OCI-LY3 (cell line): Measurements from ENCODE around the gene CAMK1G.

ENCODE experiments used
- H2AFZ ChIP-seq: fragments of 200-600, 300-600 bp; shearing (Covaris generic); 2 replicates; pipeline ENCODE4 v1.6.0; 2014; ENCODE audit warnings: antibody characterized with exemption, low read depth, low read length
- H3K27ac ChIP-seq: fragments of 200-600, 300-600 bp; sonication (generic); 2 replicates; pipeline ENCODE4 v1.5.1; 2014; ENCODE audit warnings: mild to moderate bottlenecking, low read length, moderate library complexity, mixed read lengths
- H3K27me3 ChIP-seq: fragments of 200-600, 300-600 bp; sonication (generic); 2 replicates; pipeline ENCODE4 v1.6.1; 2014; ENCODE audit warnings: low read depth, low read length, mixed read lengths
- H3K36me3 ChIP-seq: fragments of 200-600, 300-600 bp; sonication (generic); replicated peaks from 2 replicates; pipeline ENCODE3; 2014; ENCODE audit warnings: low read depth, low read length, mixed read lengths
- H3K4me1 ChIP-seq: fragments of 300-600, 200-600 bp; sonication (generic); 2 replicates; pipeline ENCODE4 v1.6.1; 2014; ENCODE audit warnings: low read length, mixed read lengths
- H3K4me2 ChIP-seq: fragments of 200-600, 300-600 bp; sonication (generic); 2 replicates; pipeline ENCODE4 v1.6.1; 2014; ENCODE audit warnings: low read length, mixed read lengths
- H3K4me3 ChIP-seq: fragments of 300-600, 200-600 bp; sonication (generic); 2 replicates; pipeline ENCODE4 v1.5.1; 2014; ENCODE audit warnings: antibody characterized with exemption, mild to moderate bottlenecking, low read length, moderate library complexity
- H3K79me2 ChIP-seq: fragments of 300-600, 200-600 bp; shearing (Covaris generic); 2 replicates; pipeline ENCODE4 v1.6.1; 2014; ENCODE audit warnings: mild to moderate bottlenecking, low read length, mixed read lengths
- H3K9ac ChIP-seq: fragments of 300-600, 200-600 bp; shearing (Covaris generic); 2 replicates; pipeline ENCODE4 v1.6.0; 2014; ENCODE audit warnings: mild to moderate bottlenecking, low read length, moderate library complexity
- H3K9me3 ChIP-seq: fragments of 200-600, 300-600 bp; shearing (Covaris generic); 2 replicates; pipeline ENCODE4 v1.6.1; 2014; ENCODE audit warnings: low read length, mixed read lengths; ENCODE audit not compliant: insufficient read depth
- H4K20me1 ChIP-seq: fragments of 200-600, 300-600 bp; sonication (generic); 2 replicates; pipeline ENCODE4 v1.6.1; 2016; ENCODE audit warnings: low read length, mixed read lengths; ENCODE audit not compliant: insufficient read depth
- CTCF ChIP-seq: fragments of 200-600, 300-600 bp; sonication (generic); IDR thresholded peaks from 2 replicates; pipeline ENCODE4 v1.5.1; 2014; ENCODE audit warnings: antibody characterized with exemption, low read length, low read depth
- EZH2phosphoT487 ChIP-seq: fragments of 200-600 bp; shearing (Covaris generic); IDR thresholded peaks from 2 replicates; pipeline ENCODE4 v1.6.1; 2018; ENCODE audit warnings: antibody characterized with exemption, mixed run types, low read depth

The CAMK1G gene

GRCh38 chr1:209648346-209648745 lies 64.8 kb downstream of the CAMK1G start:
- no peaks in the 10 kb centered on the region for H3K27me3 ChIP-seq
- TF ChIP-seq CTCF (no peak), EZH2phosphoT487 (no peak)

DNA sequence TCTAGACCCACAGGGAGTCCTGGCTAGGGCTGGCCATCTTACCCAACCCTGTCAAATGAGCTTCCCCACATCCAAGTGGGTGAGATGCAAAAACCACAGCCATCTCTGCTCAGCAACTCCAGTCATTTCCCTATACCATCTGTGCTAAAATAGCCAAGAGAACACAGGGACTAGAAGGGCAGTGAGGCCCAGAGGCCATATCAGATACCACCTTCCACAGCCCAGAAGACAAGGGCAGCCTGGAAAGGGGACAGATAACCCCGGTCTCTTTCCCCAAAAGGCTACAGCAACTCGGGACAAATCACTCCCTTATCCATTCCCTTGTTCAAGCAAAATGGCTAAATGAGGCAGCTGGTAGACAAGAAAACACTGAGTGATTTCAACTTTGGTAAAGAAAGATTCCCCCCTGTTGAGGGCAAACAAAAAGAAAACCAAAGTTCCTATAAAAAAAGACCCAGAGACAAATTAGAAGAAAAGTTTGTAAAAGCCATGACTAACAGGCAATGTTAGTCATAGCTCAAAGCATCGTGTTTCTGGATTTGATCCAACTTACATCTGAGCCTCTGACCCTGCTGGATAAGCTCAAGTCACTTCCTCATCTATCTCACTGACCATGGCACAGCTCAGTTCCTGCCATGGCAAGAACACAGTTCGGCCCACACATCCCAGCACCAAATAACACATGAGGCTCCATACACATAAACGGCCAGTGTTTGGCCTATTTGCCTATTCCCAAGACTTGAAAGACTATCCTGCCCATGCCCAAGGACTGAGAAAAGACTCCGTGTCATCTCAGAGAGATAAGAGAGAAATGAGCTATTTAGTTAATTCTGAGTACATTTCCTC lies 65.6 kb downstream of the CAMK1G start:
- Histone ChIP-seq H3K4me1 (peaks cover 37% of the 10 kb centered on the region), H2AFZ (no peak overlapping the region), H3K4me3 (no peak overlapping the region), H3K9ac (no peak overlapping the region), H3K36me3 (no peaks in the 10 kb centered on the region), H3K4me2 (no peak overlapping the region), H3K9me3 (no peaks in the 10 kb centered on the region), H3K27ac (no peak overlapping the region), H4K20me1 (no peaks in the 10 kb centered on the region), H3K27me3 (no peaks in the 10 kb centered on the region), H3K79me2 (no peaks in the 10 kb centered on the region)
- TF ChIP-seq EZH2phosphoT487 (no peak), CTCF (no peak)

More at GRCh38 chr1:209648346-209648745, 64.8 kb downstream of the CAMK1G start:
- no peak overlapping the region for H2AFZ ChIP-seq
- H4K20me1 ChIP-seq: no peaks in the 10 kb centered on the region
- H3K36me3 ChIP-seq: no peaks in the 10 kb centered on the region
- H3K4me3 ChIP-seq: no peak overlapping the region
- H3K27ac ChIP-seq: no peak overlapping the region
- no peaks in the 10 kb centered on the region for H3K9me3 ChIP-seq
- H3K9ac ChIP-seq: no peak overlapping the region
- no peaks in the 10 kb centered on the region for H3K79me2 ChIP-seq
- peaks cover 29% of the 10 kb centered on the region for H3K4me1 ChIP-seq
- H3K4me2 ChIP-seq: no peak overlapping the region

DNA sequence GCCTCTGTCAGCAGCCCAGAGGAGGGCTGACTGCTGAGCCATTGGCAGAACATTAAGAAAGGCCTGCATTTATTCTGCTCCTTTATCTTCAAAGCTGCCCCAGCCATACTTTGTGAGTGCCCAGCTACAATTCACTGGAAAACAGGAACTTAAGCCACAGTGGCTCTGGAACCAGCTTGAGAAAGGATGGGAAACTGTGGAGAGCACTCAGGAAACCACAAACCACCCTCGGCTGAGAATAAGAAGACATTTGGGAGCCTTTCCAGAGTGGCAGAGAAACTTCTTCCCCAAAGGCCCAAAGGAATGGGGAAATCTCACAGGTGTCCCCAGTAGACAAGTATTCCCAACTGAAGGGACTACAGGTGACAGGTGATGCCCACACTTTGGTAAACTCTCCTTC lies 66.9 kb downstream of the CAMK1G start:
- Histone ChIP-seq H3K27ac (no peak overlapping the region), H3K79me2 (no peaks in the 10 kb centered on the region), H3K4me3 (no peak overlapping the region), H3K9ac (no peak overlapping the region), H3K4me1 (peaks cover 46% of the 10 kb centered on the region), H3K36me3 (no peaks in the 10 kb centered on the region), H3K4me2 (no peak overlapping the region), H3K9me3 (no peaks in the 10 kb centered on the region), H4K20me1 (no peaks in the 10 kb centered on the region), H2AFZ (no peak overlapping the region), H3K27me3 (no peaks in the 10 kb centered on the region)
- TF ChIP-seq CTCF: no peak
- no peak for TF ChIP-seq EZH2phosphoT487

DNA sequence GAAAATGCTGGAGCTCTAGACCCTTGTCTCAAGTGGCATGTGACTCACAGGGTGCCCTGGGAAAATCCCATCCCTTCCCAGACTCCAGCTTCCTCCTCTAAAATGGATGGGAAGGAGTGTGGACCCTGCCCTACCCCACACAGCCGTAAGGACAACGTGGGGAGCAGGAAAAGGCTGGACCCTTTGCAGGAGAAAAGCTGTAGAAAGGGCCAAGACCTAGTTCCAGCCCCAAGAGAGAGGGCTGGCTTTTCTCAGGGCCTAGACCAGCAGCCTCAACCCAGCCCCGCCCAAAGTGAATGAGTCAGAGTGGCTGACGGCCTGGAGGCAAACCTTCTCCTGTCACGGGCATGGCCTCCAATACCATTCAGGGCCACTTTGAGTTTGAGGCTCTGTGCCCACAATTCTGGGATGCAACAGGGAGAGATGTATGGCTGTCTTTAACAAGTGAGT lies 67.6 kb downstream of the CAMK1G start:
- Histone ChIP-seq H3K4me1 (peaks cover 46% of the 10 kb centered on the region), H3K9ac (peak overlapping the region; percentile 14; the same call in 1 of the 2 replicates), H2AFZ (peak overlapping the region; percentile 80; the same call in 1 of the 2 replicates), H3K79me2 (no peaks in the 10 kb centered on the region), H3K27ac (peak overlapping the region; percentile 25; the same call in 1 of the 2 replicates), H3K9me3 (no peaks in the 10 kb centered on the region), H3K36me3 (no peaks in the 10 kb centered on the region), H3K27me3 (no peaks in the 10 kb centered on the region), H3K4me3 (0 out of 2 replicates have a peak overlapping the region, but pooled peaks have one; percentile 11), H4K20me1 (no peaks in the 10 kb centered on the region), H3K4me2 (peak overlapping the region; percentile 65)
- TF ChIP-seq EZH2phosphoT487 (no peak), CTCF (no peak)
